Hepatocyte (in vitro differentiated cells): ENCODE data around the gene PKN1.

Source experiments
- EZH2phosphoT487 ChIP-seq: fragments of 200-600 bp; sonication (generic); IDR thresholded peaks from one replicate; pipeline ENCODE4 v1.6.1; 2018; ENCODE audit warnings: antibody characterized with exemption, mild to moderate bottlenecking, low read depth, moderate library complexity; ENCODE audit not compliant: unreplicated experiment, severe bottlenecking
- TF ChIP-seq, protein P1 (sequence below): fragments of 200-600 bp; sonication (generic); IDR thresholded peaks from 2 replicates; pipeline ENCODE4 v1.5.1; 2016; ENCODE audit warnings: antibody characterized with exemption, mild to moderate bottlenecking; ENCODE audit not compliant: poor library complexity

DNA sequence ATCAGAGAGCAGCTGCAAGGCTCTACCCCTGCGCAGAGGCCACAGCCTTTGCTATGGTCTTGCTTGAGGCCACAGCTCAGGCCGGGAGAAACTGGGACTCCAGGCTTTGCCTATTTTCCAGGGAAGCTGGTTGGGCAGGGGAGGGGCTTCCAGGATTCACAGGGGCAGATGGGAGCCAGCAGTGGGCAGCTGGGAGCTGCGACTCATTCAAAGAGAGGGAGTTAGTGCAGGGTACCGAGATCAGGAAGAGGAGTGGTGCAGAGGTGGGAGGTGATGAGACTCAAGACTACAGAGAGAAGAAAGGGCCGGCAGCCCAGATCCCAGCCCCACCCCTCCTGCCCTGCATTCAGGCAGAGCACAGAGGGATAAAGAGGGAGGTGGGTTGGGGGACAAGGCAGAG, 39.8 kb upstream of the PKN1 start:
- TF ChIP-seq, protein P1, sequence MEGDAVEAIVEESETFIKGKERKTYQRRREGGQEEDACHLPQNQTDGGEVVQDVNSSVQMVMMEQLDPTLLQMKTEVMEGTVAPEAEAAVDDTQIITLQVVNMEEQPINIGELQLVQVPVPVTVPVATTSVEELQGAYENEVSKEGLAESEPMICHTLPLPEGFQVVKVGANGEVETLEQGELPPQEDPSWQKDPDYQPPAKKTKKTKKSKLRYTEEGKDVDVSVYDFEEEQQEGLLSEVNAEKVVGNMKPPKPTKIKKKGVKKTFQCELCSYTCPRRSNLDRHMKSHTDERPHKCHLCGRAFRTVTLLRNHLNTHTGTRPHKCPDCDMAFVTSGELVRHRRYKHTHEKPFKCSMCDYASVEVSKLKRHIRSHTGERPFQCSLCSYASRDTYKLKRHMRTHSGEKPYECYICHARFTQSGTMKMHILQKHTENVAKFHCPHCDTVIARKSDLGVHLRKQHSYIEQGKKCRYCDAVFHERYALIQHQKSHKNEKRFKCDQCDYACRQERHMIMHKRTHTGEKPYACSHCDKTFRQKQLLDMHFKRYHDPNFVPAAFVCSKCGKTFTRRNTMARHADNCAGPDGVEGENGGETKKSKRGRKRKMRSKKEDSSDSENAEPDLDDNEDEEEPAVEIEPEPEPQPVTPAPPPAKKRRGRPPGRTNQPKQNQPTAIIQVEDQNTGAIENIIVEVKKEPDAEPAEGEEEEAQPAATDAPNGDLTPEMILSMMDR, result no peak
- TF ChIP-seq EZH2phosphoT487, result no peak
